Measurements from ENCODE around the gene COL13A1.

GRCh38 chr10:69888882-69889584 lies 87.3 kb downstream of the COL13A1 start:
- TF ChIP-seq, protein P1, sequence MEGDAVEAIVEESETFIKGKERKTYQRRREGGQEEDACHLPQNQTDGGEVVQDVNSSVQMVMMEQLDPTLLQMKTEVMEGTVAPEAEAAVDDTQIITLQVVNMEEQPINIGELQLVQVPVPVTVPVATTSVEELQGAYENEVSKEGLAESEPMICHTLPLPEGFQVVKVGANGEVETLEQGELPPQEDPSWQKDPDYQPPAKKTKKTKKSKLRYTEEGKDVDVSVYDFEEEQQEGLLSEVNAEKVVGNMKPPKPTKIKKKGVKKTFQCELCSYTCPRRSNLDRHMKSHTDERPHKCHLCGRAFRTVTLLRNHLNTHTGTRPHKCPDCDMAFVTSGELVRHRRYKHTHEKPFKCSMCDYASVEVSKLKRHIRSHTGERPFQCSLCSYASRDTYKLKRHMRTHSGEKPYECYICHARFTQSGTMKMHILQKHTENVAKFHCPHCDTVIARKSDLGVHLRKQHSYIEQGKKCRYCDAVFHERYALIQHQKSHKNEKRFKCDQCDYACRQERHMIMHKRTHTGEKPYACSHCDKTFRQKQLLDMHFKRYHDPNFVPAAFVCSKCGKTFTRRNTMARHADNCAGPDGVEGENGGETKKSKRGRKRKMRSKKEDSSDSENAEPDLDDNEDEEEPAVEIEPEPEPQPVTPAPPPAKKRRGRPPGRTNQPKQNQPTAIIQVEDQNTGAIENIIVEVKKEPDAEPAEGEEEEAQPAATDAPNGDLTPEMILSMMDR (IDR thresholded peaks at IDR 0.05): no peak
- TF ChIP-seq POLR2A (IDR thresholded peaks at IDR 0.05): no peak

All from vagina (tissue), 2 donors.